Activated gamma-delta T cell treated with Interleukin-2 at 50 U/mL for 16 hours (primary cell): ENCODE data around the gene ZC3H7B.

Experiments used
- DNase-seq: peaks from one replicate; pipeline ENCODE4 v3.0.0-alpha.2; 2020

The ZC3H7B gene

DNA sequence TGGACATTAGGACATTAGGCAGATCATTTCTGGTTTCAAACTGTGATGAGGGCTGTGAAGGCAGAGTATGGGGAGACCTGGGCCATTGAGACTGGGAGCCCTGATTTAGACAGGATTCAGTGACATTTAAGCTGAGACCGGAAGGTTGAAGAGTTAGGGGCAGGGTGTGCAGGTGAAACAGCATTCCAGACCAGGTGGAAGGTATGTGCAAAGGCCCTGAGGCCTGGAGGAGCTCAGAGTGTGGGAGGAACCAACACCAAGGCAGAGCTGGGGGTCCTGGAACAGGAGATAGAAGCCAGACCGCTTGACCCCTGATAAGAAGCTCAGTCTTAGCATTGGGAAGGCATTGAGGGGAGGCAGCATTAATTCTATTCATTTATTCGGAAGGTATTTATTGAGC lies 32.5 kb downstream of the ZC3H7B start:
- no peak for DNase-seq

DNA sequence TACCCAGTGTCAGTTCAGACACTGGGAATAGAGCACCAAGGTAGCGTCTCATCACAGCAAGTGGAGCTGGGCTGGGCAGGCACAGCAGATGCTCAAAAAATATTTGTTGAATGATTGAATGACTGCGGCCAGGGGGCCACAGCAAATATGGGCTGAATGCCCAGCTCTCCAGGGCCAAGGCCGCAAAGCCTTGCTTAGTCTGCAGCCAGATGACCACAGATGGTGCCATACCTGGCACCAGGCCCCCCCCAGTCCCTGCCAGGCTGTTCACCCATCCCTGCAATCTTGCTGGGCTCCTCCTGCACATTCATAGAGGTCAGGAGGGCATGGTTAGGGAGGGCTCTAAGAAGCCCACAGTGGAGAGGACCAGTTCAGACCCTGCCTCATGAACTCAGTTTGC lies 32.9 kb downstream of the ZC3H7B start:
- no peak for DNase-seq

DNA sequence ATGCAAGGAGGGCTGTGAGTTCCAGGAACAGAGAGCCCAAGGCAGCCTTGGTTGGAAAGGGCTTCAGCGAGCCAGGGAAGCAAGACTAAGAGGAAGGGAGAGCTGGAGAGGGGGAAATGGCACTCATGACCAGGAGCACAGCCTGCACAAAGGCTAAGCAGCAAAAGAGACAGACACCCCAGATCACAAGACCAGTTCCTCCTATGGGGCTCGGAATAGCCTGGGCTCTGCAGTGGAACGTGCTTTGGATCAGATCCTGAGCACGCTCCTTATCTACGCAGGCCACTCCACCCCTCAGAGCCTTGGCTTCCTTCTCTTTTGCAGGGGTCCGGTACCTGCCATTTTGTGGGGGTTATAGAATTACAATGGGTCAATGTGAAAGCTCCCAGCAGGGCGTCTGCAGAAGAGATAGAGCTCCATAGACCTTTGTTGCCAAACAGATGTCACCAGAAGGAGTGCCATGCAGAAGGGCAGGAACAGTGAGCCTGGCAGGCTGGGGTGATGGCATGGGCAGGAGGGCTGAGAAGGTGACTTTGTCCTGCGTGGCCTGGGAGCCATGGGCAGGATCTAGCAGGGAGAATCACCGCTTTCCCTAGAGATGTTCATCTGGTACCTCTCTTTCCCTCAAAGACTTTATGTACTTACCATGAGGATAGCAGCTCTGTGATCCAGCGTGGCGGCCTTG lies 33.8 kb downstream of the ZC3H7B start:
- no peak for DNase-seq

DNA sequence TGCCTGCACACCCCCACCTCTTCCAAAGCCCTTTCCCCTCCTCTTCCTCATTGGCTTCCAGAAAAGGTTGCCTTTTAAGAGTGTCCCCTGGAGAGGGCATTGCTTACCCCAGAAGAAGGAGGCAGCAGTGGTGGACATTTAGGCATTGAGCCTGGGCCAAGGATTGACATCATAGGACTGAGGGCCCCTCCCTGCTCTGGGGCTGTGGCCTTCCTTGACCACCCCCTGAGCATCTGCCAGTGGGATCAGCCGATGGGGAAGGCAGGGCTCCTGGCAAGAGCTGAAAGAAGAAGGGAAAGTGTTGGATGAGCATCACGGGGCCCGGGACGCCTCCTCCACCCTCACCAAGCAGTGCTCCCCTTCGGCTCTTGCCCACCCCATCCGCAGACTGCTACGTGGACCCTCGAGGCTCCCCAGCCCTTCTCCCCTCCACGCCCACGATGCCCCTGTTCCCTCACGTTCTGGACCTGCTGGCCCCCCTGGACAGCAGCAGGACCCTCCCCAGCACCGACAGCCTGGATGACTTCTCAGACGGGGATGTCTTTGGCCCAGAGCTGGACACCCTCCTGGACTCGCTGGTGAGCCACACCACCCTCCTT lies 37.4 kb downstream of the ZC3H7B start:
- no peak for DNase-seq

DNA sequence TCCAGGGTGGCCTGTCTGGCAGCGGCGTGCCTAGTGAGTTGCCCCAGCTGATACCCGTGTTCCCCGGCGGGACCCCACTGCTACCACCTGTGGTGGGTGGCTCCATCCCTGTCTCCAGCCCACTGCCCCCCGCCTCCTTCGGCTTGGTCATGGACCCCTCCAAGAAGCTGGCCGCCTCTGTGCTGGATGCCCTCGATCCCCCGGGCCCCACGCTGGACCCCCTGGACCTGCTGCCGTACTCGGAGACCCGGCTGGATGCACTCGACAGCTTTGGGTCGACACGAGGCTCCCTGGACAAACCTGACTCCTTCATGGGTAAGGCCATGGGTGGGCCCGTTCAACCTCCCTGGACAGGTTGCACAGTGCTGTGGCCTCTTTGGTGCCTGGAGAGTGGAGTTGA lies 38.5 kb downstream of the ZC3H7B start:
- no peak for DNase-seq

DNA sequence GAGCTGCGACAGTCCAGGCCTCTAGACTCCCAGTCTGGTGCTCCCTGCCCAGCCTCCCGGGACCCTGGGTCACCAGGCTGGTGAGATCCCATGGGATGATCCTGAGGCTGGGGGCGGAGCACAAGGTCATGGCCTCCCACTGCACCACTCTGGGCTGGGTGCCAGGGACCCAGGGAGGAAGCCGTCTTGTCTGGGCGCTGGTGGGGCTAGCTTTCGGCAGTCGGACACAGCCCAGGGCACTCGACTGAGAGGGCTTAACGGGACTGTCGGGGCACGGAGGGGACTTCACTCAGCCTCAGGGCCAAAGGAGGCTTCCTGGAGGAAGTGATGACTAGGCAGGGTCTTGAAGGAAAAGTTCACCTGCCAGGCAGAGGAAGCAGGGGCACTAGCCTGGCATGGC lies 39.0 kb downstream of the ZC3H7B start:
- no peak for DNase-seq

DNA sequence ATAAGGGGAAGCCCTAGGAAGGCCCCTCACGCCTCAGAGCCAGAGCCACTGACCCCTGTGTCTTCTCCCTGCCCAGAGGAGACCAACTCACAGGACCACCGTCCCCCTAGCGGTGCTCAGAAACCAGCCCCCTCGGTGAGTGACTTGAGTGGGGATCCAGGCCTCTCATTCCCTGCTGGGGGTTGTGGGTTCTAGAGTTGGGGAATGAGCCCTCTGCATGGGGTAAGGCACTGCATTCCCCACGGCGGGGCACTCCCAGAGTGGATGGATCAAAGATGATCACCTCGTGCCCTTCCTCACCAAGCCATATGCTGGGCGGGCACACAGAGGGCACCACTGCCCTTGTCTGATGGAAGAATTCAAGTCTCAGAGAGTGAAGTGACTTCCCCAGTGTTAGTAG lies 39.7 kb downstream of the ZC3H7B start:
- DNase-seq, result no peak

DNA sequence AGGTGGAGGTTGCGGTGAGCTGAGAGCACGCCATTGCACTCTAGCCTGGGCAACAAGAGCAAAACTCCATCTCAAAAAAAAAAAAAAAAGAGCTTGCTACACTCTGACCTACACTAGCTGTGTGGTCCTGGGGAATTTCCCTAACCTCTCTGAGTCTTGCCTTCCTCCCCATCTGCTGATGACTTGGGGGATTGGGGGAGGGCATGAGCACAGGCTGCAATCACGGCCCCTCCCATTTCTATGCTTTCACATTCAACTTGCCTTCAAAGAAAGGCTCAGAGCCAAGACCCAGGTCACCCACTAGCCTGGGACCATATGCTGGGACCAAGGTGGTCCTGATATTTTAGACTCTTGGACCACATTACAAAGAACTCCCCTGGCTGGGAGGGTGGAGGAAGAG lies 40.7 kb downstream of the ZC3H7B start:
- DNase-seq, result no peak

DNA sequence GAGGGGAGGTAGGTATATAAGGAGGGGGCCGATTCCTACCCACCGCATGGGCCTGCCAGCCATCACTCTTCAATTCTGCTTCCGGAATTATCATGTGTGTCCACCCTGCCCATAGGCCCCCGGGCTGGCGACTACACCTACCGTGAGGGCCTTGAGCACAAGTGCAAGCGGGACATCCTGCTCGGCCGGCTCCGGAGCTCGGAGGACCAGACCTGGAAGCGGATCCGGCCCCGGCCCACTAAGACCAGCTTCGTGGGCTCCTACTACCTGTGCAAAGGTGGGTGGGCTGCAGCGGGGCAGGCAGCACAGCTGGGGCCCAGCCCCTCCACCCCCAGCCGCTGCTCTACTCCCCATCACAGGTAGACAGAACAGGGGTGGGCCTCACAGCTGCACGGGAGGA lies 42.0 kb downstream of the ZC3H7B start:
- no peak for DNase-seq

DNA sequence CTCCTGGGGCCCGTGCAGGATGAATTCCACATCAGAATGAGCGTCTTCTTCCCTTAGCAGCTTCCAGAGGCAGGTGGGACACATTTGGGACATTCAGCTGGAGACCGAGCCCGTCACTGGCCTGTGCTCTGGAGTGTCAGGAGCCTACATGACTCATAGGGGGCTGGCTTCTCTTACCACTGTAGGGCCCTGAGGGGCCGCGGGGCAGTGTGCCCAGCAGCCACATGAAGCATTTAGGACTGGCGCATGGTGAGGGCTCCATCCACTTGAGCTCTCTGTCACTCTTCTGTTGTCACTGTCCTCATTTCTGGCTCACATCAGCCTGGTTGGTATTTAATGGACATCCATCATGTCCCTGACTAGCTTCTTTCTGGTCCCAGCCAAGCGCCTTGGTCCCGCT lies 42.4 kb downstream of the ZC3H7B start:
- no peak for DNase-seq

DNA sequence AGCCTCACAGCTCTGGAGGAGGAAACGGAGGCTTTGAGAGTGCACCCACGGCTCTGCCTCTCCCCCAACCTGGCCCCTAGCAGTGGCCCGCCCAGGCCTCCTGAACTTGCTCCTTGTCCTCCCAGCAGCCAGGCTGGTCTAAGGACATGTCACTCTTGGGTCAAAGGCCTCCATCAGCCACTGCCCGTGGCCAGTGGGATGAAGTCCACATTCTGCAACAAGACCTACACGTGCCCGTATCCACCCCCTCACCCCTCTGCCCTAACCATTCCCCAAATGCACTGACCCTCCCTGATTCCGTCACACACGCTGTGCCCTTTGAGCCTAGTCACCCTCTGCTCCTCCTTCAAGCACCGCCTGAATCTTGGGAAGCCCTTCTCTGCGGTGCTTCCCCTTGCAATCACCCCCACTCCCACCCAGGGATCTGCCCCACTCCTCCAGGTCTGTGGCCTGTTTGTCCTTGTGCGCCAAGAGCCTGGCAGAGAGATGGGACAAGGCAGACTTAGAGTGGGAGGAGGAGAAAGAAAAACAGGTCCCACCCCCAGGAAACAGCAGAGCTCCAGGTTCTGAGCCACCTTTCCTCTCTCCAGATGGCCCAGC lies 43.0 kb downstream of the ZC3H7B start:
- DNase-seq, result no peak

DNA sequence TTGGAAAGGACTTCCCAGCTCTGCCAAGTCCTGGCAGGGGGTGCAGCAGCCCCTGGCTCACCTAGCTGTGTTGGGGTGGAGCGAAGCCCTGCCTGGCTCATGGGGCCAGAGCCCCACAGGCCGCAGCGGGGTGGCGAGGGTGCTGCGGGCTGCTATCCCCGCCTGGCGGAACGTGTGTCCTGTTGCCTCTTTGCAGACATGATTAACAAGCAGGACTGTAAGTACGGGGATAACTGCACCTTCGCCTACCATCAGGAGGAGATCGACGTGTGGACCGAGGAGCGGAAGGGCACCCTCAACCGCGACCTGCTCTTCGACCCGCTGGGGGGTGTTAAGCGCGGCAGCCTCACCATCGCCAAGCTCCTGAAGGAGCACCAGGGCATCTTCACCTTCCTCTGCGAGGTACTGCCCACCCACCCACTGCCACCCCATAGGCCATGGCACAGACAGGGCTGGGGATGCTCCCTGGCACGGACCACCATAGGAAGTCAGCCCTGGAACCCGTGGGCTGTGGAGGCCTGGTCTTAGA lies 44.5 kb downstream of the ZC3H7B start:
- DNase-seq, result no peak

DNA sequence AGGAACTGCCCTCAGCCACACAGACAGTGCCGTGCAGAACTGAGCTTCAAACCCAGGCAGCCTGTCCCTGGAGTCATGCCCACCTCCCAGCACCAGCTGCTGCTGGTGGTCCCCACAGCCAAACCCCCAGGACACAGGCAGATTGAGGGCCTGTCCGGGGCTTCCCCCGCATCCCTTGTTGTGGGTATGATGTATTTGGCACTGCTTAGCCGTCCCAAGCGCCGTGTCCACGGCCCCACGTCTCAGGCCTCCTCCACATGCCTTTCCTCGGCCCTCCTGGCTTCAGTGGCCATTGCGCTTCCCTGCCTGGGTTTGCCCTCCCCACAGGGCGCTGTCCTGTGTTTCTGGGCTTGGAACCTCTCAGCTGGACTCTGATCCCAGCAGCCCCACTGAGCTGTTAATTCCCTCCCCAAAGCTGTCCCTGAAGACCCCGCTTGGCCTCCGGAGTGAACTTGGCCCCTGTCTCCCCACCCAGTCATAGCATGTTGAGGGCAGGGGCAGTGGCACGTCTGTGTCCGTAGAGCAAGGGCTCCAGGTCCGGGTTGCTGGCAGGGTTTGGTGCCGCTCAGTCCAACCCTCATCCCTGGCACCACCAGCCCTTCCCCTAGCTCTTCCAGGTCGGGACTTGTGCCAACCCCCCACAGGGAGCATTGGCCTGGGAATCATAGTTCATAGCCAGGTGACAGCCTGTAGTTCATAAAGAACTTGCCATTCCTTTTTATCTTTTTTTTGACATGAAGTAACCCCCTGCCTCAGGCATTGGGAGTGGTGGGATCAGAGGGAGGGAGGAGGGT lies 45.9 kb downstream of the ZC3H7B start:
- no peak for DNase-seq

DNA sequence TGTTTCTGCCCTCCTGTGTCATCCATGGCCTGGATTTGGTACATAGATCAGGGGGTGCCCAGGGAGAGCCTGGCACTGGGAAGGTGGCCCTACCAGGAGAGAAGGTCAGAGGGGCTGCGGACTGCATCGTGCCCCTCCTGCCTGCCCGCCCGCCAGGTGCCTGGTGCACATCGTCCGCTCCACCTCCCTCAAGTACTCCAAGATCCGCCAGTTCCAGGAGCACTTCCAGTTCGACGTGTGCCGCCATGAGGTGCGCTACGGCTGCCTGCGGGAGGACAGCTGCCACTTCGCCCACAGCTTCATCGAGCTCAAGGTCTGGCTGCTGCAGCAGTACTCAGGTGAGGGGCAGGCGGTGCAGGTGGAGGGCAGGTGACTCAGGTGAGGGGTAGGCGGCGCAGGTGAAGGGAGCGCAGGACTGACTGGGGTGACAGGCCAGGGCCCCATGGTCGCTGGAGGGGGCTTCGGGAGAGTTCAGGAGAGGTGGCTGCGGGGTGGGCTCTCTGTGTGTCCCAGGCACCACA lies 47.7 kb downstream of the ZC3H7B start:
- no peak for DNase-seq

DNA sequence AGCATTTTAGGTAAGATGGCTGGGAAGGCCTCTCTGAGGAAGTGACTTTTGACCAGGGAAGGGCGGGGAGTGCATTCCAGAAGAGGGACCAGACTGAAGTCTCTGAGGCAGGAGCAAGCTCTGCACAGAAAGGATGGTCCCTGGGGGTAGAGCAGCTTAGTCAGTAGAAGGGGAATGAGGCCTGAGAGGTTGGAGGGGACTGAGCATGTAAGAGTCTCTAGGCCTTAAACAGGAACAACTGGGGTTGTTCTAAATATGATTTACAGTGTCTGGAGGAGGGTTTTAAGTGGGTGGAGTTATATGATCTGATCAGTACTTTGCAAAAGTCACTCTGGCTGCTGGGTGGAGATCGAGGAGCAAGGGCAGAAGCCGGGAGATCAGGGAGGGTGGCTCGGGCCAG lies 48.8 kb downstream of the ZC3H7B start:
- no peak for DNase-seq

DNA sequence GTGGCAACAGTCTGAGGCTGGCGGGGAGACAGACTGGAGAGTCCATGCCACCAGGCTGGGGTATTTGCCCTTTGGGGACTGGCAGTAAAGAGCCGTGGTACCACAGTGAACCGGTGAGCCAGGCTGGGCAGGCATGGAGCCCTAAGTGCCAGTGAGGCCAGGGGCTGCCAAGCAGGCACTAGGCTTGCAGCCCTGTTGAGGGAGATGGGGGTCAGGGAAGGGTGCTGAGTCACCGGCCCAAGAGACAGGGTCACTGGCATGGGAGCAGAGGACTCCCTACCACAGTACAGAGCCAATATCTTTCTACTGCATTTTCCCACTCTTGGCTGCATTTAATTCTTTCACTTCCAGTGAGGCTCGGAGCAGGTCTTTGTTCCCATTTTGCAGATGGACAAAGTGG lies 49.7 kb downstream of the ZC3H7B start:
- DNase-seq, result no peak

DNA sequence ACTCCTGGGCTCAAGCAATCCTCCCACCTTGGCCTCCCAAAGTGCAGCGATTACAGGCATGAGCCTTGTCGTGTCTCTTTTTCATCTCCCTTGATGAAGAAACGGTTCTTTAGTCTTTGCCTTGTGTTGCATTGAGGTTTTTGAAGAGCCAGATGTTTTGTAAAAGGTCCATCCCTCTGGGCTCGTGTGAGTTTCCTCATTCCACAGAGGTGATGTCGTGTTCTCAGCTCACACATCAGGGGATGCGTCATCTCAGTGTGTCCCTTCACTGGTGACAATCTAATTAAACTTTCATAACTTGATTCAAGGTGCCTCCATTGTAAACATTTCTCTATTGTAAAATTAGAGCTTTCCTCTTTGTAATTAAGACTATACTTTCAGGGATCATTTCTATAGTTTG lies 50.7 kb downstream of the ZC3H7B start:
- DNase-seq, result no peak

DNA sequence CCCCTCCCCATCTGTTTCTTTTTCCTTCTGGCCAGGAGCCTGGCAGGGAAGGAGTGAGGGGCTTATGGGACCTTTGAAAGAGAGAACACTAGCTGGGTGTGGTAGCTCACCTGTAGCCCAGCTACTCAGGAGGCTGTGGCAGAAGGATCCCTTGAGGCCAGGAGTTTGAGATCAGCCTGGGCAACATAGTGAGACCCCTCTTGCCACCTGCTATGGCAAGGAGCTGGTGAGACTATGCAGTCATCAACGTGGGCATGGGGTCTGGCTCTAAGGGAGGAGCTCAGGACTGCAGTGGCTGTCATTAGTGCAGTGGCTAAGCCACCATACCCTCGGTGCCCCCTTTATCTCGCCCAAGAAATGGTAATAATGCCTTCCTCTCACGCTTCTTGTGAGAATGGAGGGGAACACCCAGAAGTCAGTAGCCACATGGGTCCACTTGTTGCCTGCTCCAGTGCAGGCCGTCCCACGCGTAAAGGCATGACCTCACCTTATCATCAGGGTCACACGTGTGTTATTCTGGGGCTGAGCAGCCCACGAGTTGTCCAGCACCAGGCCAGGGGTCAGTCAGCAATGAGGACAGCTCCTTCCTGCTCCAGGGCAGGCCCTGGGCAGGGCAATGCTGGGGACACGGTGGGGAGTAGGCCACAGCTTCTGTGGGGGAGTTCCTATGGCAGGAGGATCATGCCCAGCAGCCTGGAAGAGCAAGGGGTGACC lies 52.7 kb downstream of the ZC3H7B start:
- no peak for DNase-seq

DNA sequence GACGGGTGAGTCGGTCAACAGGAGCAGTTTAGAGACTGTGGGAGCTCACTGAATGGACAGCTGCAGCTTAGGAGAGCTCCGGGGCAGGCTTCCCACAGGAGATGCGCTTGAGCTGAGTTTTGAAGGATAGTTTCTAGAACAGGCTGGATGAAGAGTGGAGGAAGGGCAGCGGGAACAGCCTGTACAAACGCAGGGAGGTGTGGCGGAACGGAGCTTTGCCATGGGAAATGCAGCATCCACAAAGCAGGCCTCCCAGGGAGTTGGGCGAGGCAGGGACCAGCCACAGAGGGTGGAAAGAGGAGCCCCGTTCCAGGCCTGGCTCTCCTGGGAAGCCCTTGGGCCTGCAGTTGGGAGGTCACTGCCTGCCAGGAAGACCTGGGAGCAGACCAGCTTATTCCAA lies 53.7 kb downstream of the ZC3H7B start:
- DNase-seq, result no peak

DNA sequence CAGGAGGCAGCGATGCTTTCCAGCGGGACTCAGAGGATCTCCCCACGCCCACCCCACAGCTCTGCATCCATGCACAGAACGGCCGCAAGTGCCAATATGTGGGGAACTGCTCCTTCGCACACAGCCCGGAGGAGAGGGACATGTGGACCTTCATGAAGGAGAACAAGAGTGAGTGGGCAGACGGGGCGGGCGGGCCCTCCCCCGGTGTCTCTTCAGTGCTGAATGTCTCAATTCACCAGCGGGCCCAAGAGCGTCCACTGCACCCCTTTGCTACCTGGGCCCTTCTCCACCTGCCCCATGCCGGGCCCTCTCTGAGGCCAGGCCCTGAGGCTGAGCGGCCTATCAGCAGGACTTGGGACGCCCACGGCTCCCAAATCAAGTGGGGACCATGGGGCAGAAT lies 54.6 kb downstream of the ZC3H7B start:
- DNase-seq, result no peak

DNA sequence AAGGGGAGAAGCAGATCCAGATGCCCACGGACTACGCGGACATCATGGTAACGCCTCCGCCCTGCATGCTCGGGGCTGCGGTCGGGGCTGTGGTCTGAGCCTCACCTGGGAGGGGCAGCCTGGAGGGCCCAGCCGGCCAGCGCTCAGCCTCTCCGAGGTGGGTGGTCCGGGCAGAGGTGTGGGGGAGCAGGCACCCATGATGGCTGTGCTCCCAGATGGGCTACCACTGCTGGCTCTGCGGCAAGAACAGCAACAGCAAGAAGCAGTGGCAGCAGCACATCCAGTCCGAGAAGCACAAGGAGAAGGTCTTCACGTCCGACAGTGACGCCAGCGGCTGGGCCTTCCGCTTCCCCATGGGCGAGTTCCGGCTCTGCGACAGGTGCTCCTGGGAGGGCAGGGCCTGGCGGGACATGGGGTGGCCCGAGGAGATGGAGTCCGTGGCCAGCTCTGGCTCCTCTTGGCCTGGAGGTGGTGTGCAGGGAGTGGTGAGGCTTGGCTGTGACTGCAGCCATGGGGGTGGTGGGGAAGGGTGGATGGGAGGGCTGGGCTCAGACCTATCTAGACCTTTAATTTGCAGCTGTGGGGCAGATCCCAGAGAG lies 55.2 kb downstream of the ZC3H7B start:
- DNase-seq, result no peak

DNA sequence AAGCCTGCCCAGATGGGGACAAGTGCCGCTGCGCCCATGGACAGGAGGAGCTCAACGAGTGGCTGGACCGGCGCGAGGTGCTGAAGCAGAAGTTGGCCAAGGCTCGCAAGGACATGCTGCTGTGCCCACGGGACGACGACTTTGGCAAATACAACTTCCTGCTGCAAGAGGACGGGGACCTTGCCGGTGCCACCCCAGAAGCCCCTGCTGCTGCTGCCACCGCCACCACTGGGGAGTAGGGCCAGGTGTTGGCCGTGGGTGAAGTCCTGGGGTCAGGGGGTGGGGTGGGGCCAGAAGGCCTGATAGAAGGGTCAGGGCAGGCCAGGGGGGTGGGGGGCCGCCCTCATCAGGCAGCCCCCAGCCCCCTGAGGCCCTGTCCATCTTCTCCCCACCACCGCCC lies 55.9 kb downstream of the ZC3H7B start:
- no peak for DNase-seq
